ENCODE measurements around the gene MARK3.

MARK3 gene

DNA sequence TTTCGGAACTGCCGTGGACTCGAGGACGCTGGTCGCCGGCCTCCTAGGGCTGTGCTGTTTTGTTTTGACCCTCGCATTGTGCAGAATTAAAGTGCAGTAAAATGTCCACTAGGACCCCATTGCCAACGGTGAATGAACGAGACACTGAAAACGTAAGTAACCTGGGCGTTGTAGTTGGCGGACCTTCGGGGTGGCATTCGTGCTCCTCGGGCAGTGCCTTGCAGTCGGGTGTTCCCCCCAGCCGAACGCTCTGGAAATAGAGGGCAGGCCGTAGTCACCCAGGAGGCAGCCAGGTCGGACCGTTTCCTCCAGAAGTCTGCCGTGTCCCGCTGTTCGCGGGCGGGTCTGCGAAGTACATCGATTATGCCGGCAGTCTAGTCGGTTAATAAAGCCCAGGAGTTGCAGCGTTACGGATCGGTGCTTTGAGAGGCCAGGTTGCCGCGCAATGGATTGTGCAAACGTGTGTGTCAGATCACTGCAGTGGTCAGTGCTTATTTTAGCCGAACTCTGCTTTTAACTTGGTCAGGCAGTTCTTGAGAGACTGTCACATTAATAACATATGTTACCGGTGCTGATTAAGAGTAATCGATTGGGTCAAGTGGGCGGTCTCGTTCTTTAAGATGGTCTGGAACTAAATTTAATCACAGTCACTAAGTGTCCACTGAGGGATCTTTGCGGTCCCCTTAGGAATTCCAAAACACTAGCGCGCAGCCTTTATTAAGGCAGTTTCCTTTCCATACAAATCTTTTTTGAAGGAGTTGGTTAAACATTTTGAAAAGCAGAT, 906 bp downstream of the MARK3 start:
- no peaks in the 10 kb centered on the region for H3K9me3 ChIP-seq (ENCODE audit: control insufficient read depth, insufficient read depth, low read depth, low read length)
- peak overlapping the region; percentile 98 for H3K4me3 ChIP-seq (ENCODE audit: low read depth, low read length)
- H3K9ac ChIP-seq (ENCODE audit: low read length): peak overlapping the region; percentile 95
- peak overlapping the region; percentile 96; the same call in 1 of the 2 replicates for H3K27ac ChIP-seq (ENCODE audit: low read depth, low read length)
- peaks cover 2% of the 10 kb centered on the region; the same call in 1 of the 2 replicates for H3K36me3 ChIP-seq (ENCODE audit: control insufficient read depth, insufficient read depth, low read length)
- H3K4me1 ChIP-seq (ENCODE audit: control insufficient read depth, insufficient read depth, low read length): 0 out of 2 replicates have a peak, but pooled peaks cover 3% of the 10 kb centered on the region
- peaks cover 9% of the 10 kb centered on the region for H3K27me3 ChIP-seq (ENCODE audit: control insufficient read depth, insufficient read depth, low read length)

DNA sequence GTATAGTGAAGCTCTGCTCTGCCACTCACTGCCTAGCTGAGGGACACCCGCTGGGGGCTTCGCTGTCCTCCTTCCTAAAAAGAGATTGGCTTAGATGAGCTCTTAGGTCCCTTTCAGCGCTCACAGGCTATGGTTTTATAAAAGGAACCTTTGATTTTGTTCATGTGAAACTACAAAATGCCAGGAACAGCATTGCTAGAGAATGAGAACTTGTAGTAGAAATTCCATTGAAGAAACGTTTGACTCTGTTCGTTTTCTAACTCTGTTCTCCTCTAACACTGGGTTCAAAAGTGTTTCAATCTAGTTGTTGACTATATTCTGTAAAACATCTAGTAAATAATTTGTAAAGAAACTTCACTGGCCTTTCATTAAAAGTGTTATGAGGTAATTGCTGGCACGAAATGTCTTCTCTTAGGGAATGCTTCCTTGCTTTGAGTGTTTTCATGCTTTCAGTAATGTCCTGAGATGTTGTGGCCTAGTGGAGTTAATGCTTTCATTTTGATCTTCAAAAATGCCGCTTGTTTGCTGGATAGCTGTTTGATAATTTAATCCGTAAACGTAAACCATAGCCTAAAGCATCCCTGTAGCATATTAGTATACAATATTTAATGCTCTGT, 1.6 kb downstream of the MARK3 start:
- Histone ChIP-seq H3K27me3 (ENCODE audit: control insufficient read depth, insufficient read depth, low read length) (peaks cover 9% of the 10 kb centered on the region), H3K4me1 (ENCODE audit: control insufficient read depth, insufficient read depth, low read length) (0 out of 2 replicates have a peak, but pooled peaks cover 3% of the 10 kb centered on the region), H3K36me3 (ENCODE audit: control insufficient read depth, insufficient read depth, low read length) (peaks cover 2% of the 10 kb centered on the region; the same call in 1 of the 2 replicates), H3K9ac (ENCODE audit: low read length) (peak overlapping the region; percentile 95), H3K4me3 (ENCODE audit: low read depth, low read length) (peak overlapping the region; percentile 98), H3K27ac (ENCODE audit: low read depth, low read length) (no peak overlapping the region), H3K9me3 (ENCODE audit: control insufficient read depth, insufficient read depth, low read depth, low read length) (no peaks in the 10 kb centered on the region)

DNA sequence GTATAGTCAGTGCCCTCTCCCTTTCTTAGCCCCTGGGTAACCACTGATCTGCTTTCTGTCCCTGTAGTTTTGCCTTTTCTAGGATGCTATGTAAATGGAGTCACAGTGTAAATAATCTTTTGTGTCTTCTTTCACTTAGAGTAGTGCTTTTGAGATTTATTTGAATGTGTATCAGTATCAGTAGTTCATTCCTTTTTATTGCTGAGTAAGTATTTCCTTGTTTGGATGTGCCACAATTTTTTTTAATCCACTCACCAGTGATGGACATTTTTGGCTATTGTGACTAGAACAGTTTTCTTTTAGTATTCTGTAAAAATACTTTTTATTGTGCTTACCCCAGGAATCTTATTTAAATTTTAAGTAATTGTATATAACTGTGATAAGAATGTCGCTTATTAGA, 3.4 kb downstream of the MARK3 start:
- Histone ChIP-seq H3K36me3 (ENCODE audit: control insufficient read depth, insufficient read depth, low read length) (peaks cover 2% of the 10 kb centered on the region; the same call in 1 of the 2 replicates), H3K9ac (ENCODE audit: low read length) (no peak overlapping the region), H3K9me3 (ENCODE audit: control insufficient read depth, insufficient read depth, low read depth, low read length) (no peaks in the 10 kb centered on the region), H3K4me1 (ENCODE audit: control insufficient read depth, insufficient read depth, low read length) (0 out of 2 replicates have a peak, but pooled peaks cover 3% of the 10 kb centered on the region), H3K27ac (ENCODE audit: low read depth, low read length) (no peak overlapping the region), H3K27me3 (ENCODE audit: control insufficient read depth, insufficient read depth, low read length) (peaks cover 9% of the 10 kb centered on the region), H3K4me3 (ENCODE audit: low read depth, low read length) (no peak overlapping the region)

DNA sequence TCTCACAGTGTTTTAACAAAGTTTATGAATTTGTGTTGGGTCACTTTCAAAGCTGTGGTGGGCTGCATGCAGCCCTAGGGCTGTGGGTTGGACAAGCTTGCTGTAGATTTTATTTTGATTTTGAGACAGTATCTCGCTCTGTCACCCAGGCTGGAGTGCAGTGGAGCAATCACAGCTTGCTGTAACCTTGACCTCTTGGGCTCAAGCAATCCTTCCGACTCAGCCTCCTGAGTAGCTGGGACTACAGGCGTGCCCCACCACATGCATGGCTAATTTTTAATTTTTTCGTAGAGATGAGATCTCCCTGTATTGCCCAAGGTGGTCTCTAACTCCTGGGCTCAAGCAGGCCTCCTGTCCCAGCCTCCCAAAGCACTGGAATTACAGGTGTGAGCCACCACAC, 5.4 kb downstream of the MARK3 start:
- H3K9ac ChIP-seq (ENCODE audit: low read length): no peak overlapping the region
- no peak overlapping the region for H3K4me3 ChIP-seq (ENCODE audit: low read depth, low read length)
- H3K36me3 ChIP-seq (ENCODE audit: control insufficient read depth, insufficient read depth, low read length): peaks cover 2% of the 10 kb centered on the region; the same call in 1 of the 2 replicates
- no peaks in the 10 kb centered on the region for H3K9me3 ChIP-seq (ENCODE audit: control insufficient read depth, insufficient read depth, low read depth, low read length)
- no peak overlapping the region for H3K27ac ChIP-seq (ENCODE audit: low read depth, low read length)
- peaks cover 5% of the 10 kb centered on the region; the same call in 1 of the 2 replicates for H3K4me1 ChIP-seq (ENCODE audit: control insufficient read depth, insufficient read depth, low read length)
- H3K27me3 ChIP-seq (ENCODE audit: control insufficient read depth, insufficient read depth, low read length): no peaks in the 10 kb centered on the region

DNA sequence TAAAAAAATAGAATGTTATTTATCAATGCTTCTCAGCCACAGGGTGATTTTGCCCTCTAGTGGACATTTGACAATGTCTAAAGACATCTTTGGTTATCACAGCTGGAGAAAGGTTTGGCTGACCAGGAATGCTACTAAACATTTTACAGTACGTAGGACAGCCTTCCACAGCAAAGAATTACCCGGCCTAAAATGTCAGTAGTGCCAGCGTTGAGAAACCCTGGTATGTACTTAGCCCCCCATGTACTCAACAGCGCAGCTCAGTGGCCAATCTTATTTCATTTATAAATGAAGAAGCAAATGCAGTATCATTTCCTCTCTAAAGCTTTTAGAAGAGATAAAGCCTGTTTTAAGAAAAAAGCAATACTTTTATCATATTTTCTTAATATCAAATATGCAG, 5.8 kb downstream of the MARK3 start:
- no peak overlapping the region for H3K4me3 ChIP-seq (ENCODE audit: low read depth, low read length)
- H3K9ac ChIP-seq (ENCODE audit: low read length): no peak overlapping the region
- peaks cover 2% of the 10 kb centered on the region; the same call in 1 of the 2 replicates for H3K36me3 ChIP-seq (ENCODE audit: control insufficient read depth, insufficient read depth, low read length)
- H3K27me3 ChIP-seq (ENCODE audit: control insufficient read depth, insufficient read depth, low read length): no peaks in the 10 kb centered on the region
- H3K27ac ChIP-seq (ENCODE audit: low read depth, low read length): no peak overlapping the region
- peaks cover 9% of the 10 kb centered on the region for H3K4me1 ChIP-seq (ENCODE audit: control insufficient read depth, insufficient read depth, low read length)
- no peaks in the 10 kb centered on the region for H3K9me3 ChIP-seq (ENCODE audit: control insufficient read depth, insufficient read depth, low read depth, low read length)

DNA sequence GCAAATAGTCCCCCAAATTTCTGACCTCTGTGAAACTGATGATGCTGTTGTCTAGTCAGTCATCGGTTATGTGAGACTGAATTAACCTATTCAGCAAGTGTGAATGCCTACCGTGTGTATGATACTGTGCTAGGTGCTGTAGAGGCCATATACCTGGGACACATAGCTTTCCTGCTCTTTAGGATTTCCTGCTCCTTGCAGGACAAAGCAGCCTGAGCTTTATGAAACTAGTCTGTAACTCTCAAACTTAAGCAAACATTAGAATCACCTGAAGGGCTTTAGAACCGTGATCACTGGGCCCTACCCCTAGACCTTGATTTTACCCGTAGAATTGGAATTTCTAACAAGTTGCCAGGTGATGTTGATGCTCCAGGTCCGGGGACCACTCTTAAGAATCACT, 6.9 kb downstream of the MARK3 start:
- Histone ChIP-seq H3K4me1 (ENCODE audit: control insufficient read depth, insufficient read depth, low read length) (peaks cover 8% of the 10 kb centered on the region), H3K9ac (ENCODE audit: low read length) (no peak overlapping the region), H3K27ac (ENCODE audit: low read depth, low read length) (no peak overlapping the region), H3K4me3 (ENCODE audit: low read depth, low read length) (no peak overlapping the region), H3K27me3 (ENCODE audit: control insufficient read depth, insufficient read depth, low read length) (no peaks in the 10 kb centered on the region), H3K36me3 (ENCODE audit: control insufficient read depth, insufficient read depth, low read length) (peaks cover 2% of the 10 kb centered on the region; the same call in 1 of the 2 replicates), H3K9me3 (ENCODE audit: control insufficient read depth, insufficient read depth, low read depth, low read length) (no peaks in the 10 kb centered on the region)

DNA sequence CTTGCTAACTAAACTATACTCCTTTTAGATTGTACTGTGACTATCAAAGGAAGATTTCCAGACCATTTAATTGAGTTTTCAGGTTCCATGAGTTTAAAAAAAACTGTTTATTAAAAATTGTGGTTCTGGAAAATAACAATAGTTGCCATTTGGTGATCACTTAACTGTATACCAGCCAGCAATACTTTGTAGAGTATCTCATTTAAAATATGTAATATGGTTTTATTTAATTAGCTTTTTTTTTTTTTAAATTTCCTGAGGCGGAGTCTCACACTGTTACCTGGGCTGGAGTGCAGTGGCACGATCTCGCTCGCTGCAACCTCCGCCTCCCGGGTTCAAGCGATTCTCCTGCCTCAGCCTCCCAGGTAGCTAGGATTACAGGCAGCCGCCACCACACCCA, 7.4 kb downstream of the MARK3 start:
- peaks cover 7% of the 10 kb centered on the region for H3K4me1 ChIP-seq (ENCODE audit: control insufficient read depth, insufficient read depth, low read length)
- H3K27ac ChIP-seq (ENCODE audit: low read depth, low read length): no peak overlapping the region
- H3K4me3 ChIP-seq (ENCODE audit: low read depth, low read length): no peak overlapping the region
- peaks cover 2% of the 10 kb centered on the region; the same call in 1 of the 2 replicates for H3K36me3 ChIP-seq (ENCODE audit: control insufficient read depth, insufficient read depth, low read length)
- H3K27me3 ChIP-seq (ENCODE audit: control insufficient read depth, insufficient read depth, low read length): no peaks in the 10 kb centered on the region
- no peak overlapping the region for H3K9ac ChIP-seq (ENCODE audit: low read length)
- no peaks in the 10 kb centered on the region for H3K9me3 ChIP-seq (ENCODE audit: control insufficient read depth, insufficient read depth, low read depth, low read length)

DNA sequence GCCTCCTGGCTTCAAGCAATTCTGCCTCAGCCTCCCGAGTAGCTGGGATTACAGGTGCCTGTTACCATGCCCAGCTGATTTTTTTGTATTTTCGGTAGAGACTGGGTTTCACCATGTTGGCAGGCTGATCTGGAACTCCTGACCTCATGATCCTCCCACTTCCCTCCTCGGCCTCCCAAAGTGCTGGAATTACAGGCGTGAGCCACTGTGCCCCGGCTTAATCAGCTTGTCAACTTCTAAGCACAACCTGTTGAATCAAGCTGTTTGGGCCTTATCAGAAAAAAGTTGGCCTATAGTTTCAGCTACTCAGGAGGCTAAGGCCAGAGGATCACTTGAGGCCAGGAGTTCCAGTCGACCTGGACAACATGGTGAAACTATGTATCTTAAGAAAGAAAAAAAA, 7.9 kb downstream of the MARK3 start:
- no peak overlapping the region for H3K27ac ChIP-seq (ENCODE audit: low read depth, low read length)
- H3K4me3 ChIP-seq (ENCODE audit: low read depth, low read length): no peak overlapping the region
- H3K4me1 ChIP-seq (ENCODE audit: control insufficient read depth, insufficient read depth, low read length): peaks cover 7% of the 10 kb centered on the region
- H3K27me3 ChIP-seq (ENCODE audit: control insufficient read depth, insufficient read depth, low read length): no peaks in the 10 kb centered on the region
- no peaks in the 10 kb centered on the region for H3K9me3 ChIP-seq (ENCODE audit: control insufficient read depth, insufficient read depth, low read depth, low read length)
- H3K36me3 ChIP-seq (ENCODE audit: control insufficient read depth, insufficient read depth, low read length): peaks cover 2% of the 10 kb centered on the region; the same call in 1 of the 2 replicates
- no peak overlapping the region for H3K9ac ChIP-seq (ENCODE audit: low read length)

DNA sequence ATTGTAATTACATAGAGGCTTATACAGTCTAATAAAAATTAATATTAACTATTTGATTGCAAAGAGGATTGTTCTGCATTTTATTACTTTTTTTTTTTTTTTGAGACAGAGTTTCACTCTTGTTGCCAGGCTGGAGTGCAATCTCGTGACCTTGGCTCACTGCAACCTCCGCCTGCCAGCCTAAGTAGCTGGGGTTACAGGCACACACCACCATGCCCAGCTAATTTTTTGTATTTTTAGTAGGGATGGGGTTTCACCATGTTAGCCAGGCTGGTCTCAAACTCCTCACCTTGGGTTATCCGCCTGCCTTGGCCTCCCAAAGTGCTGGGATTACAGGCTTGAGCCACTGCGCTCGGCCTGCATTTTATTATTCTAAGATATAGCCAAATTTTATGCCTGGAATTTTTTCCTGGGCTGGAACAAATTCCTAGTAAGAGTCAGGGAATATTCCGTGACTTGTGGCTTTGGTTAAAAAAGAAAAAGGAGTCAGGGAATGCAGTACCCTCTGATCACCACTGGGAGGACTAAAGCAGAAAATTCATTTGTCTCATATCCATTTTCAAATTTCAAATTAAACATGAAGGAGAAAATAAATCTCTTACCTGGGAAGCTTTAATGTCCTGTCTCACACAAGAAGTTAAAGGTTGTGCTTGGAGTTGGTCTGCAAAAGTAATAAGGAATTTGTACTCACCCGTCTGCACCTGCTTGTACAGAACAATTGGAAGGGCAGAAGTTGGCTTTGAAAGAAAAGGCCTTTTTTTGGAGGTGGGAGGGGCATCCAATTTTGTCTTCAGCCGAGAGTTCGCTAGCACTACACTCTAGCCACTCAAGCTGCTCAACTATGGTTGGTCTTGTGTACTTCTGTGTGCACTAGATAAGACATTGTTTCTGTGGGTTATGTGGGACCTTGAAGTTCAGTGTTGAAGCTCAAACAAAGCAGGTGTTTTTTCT, 8.7 kb downstream of the MARK3 start:
- no peaks in the 10 kb centered on the region for H3K9me3 ChIP-seq (ENCODE audit: control insufficient read depth, insufficient read depth, low read depth, low read length)
- no peak overlapping the region for H3K27ac ChIP-seq (ENCODE audit: low read depth, low read length)
- H3K36me3 ChIP-seq (ENCODE audit: control insufficient read depth, insufficient read depth, low read length): no peaks in the 10 kb centered on the region
- H3K27me3 ChIP-seq (ENCODE audit: control insufficient read depth, insufficient read depth, low read length): no peaks in the 10 kb centered on the region
- H3K4me1 ChIP-seq (ENCODE audit: control insufficient read depth, insufficient read depth, low read length): peaks cover 7% of the 10 kb centered on the region
- no peak overlapping the region for H3K9ac ChIP-seq (ENCODE audit: low read length)
- H3K4me3 ChIP-seq (ENCODE audit: low read depth, low read length): no peak overlapping the region

DNA sequence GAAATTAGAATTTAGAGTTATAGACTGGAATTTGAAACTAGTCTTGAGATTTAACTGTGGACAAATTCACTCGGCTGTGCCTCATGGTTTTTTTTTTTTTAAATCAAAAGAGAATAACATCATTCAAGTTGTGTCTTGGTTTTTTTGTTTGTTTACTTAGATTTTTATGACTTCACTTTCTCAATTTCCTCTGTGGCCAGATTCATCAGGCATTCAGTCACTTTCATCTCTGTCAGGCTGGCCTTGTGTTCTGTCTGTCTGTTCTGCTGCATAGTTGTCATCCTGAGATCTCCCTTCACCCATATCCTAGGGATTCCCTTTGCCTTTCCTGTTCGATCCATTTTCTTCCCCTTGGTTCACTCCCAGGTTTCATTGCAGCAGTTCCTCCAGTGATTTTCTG, 10.0 kb downstream of the MARK3 start:
- no peak overlapping the region for H3K9ac ChIP-seq (ENCODE audit: low read length)
- peaks cover 7% of the 10 kb centered on the region for H3K4me1 ChIP-seq (ENCODE audit: control insufficient read depth, insufficient read depth, low read length)
- H3K36me3 ChIP-seq (ENCODE audit: control insufficient read depth, insufficient read depth, low read length): no peaks in the 10 kb centered on the region
- H3K27me3 ChIP-seq (ENCODE audit: control insufficient read depth, insufficient read depth, low read length): no peaks in the 10 kb centered on the region
- H3K4me3 ChIP-seq (ENCODE audit: low read depth, low read length): no peak overlapping the region
- H3K9me3 ChIP-seq (ENCODE audit: control insufficient read depth, insufficient read depth, low read depth, low read length): no peaks in the 10 kb centered on the region
- H3K27ac ChIP-seq (ENCODE audit: low read depth, low read length): no peak overlapping the region
